Femur (tissue), 1 donor: ENCODE measurements around the gene HSPA13.
"Not testable (repeated sequence)": the region's sequence is repeated elsewhere in the genome, so short reads cannot be mapped to it uniquely, and the experiment has no call there.

Experiments used
- DNase-seq: peaks from one replicate; pipeline ENCODE4 v3.0.0-alpha.2; 2017

Gene HSPA13

GRCh38 chr21:14382835-14383595 lies at the start of gene HSPA13:
Gene HSPA13, minus strand, starts transcription at chr21:14383146. Its CDS starts 27 bp downstream, at chr21:14383119.
- peak; percentile 100 for DNase-seq

GRCh38 chr21:14418920-14419319 lies 36.0 kb upstream of the HSPA13 start:
- no peak for DNase-seq

GRCh38 chr21:14414932-14415508 lies 32.1 kb upstream of the HSPA13 start:
- no peak for DNase-seq

GRCh38 chr21:14405962-14406361 lies 23.0 kb upstream of the HSPA13 start:
- no peak for DNase-seq

GRCh38 chr21:14405225-14405624 lies 22.3 kb upstream of the HSPA13 start:
- no peak for DNase-seq

GRCh38 chr21:14403681-14404318 lies 20.9 kb upstream of the HSPA13 start:
- no peak for DNase-seq

- DNase-seq, result no peak
Measured at GRCh38 chr21:14401217-14401616, 18.3 kb upstream of the HSPA13 start.

- DNase-seq, result no peak
Measured at GRCh38 chr21:14388282-14388681, 5.3 kb upstream of the HSPA13 start.

- no peak for DNase-seq
Measured at GRCh38 chr21:14384453-14384852, 1.5 kb upstream of the HSPA13 start.

GRCh38 chr21:14383596-14384180 lies 742 bp upstream of the HSPA13 start:
- DNase-seq, result no peak

- DNase-seq, result no peak
Measured at GRCh38 chr21:14382486-14382834, 486 bp downstream of the HSPA13 start.

GRCh38 chr21:14376854-14377253 lies 6.1 kb downstream of the HSPA13 start:
- DNase-seq, result no peak

GRCh38 chr21:14366998-14367397 lies 15.9 kb downstream of the HSPA13 start:
- DNase-seq, result no peak

- DNase-seq, result no peak
Measured at GRCh38 chr21:14361958-14362357, 21.0 kb downstream of the HSPA13 start.

- DNase-seq, result no peak
Measured at GRCh38 chr21:14358775-14359174, 24.2 kb downstream of the HSPA13 start.

- DNase-seq, result no peak
Measured at GRCh38 chr21:14356746-14357145, 26.2 kb downstream of the HSPA13 start.

- no peak for DNase-seq
Measured at GRCh38 chr21:14354515-14354914, 28.4 kb downstream of the HSPA13 start.

GRCh38 chr21:14353726-14354125 lies 29.2 kb downstream of the HSPA13 start:
- no peak for DNase-seq

- no peak for DNase-seq
Measured at GRCh38 chr21:14353231-14353630, 29.7 kb downstream of the HSPA13 start.

- not testable (repeated sequence) for DNase-seq
Measured at GRCh38 chr21:14327346-14327745, 55.6 kb downstream of the HSPA13 start.

- no peak for DNase-seq
Measured at GRCh38 chr21:14325595-14325994, 57.4 kb downstream of the HSPA13 start.
